HCT116 (cell line): ENCODE data around the gene GSTO1.

Source experiments
- CBX3 ChIP-seq: IDR thresholded peaks from 2 replicates; pipeline ENCODE4 v1.6.1; 2012; ENCODE audit warnings: low read depth
- CEBPB ChIP-seq: IDR thresholded peaks from 2 replicates; pipeline ENCODE4 v1.6.1; 2012; ENCODE audit warnings: low read depth
- CTCF ChIP-seq, 3 experiments: fragments of 200-600 bp in 1 of 3; sonication (generic) in 1 of 3; IDR thresholded peaks in 2 of 3; conservative IDR thresholded peaks in 1 of 3; 2 replicates each; pipeline ENCODE4 v1.5.1; 2012 to 2017; ENCODE audit warnings: low read depth in 2 of 3, low read length in 2 of 3, antibody characterized with exemption in 1 of 3, borderline replicate concordance in 1 of 3, control low read depth in 1 of 3, mild to moderate bottlenecking in 1 of 3, mixed read lengths in 1 of 3, mixed run types in 1 of 3, moderate library complexity in 1 of 3; ENCODE audit not compliant: insufficient read depth in 1 of 3
- EZH2 ChIP-seq: fragments of 200-600 bp; sonication (generic); IDR thresholded peaks from 2 replicates; pipeline ENCODE4 v1.6.1; 2017; ENCODE audit warnings: antibody characterized with exemption, mixed run types
- EZH2phosphoT487 ChIP-seq: fragments of 200-600 bp; IDR thresholded peaks from 2 replicates; pipeline ENCODE4 v1.6.1; 2018; ENCODE audit warnings: antibody characterized with exemption, borderline replicate concordance
- JUND ChIP-seq: IDR thresholded peaks from 2 replicates; pipeline ENCODE4 v1.6.1; 2012
- MAX ChIP-seq: IDR thresholded peaks from 2 replicates; pipeline ENCODE4 v1.6.1; 2012
- POLR2A ChIP-seq: IDR thresholded peaks from 2 replicates; pipeline ENCODE4 v1.7.0; 2011; ENCODE audit warnings: borderline replicate concordance; ENCODE audit not compliant: insufficient read depth, insufficient read length; ENCODE audit errors: extremely low read depth
- POLR2AphosphoS5 ChIP-seq: IDR thresholded peaks from 2 replicates; pipeline ENCODE4 v1.6.1; 2011; ENCODE audit warnings: mild to moderate bottlenecking, low read depth, low read length, moderate library complexity
- RAD21 ChIP-seq: IDR thresholded peaks from 2 replicates; pipeline ENCODE4 v1.6.1; 2012; ENCODE audit warnings: low read depth, mild to moderate bottlenecking
- SP1 ChIP-seq: IDR thresholded peaks from 2 replicates; pipeline ENCODE4 v1.6.1; 2012; ENCODE audit warnings: low read depth
- TCF7L2 ChIP-seq: IDR thresholded peaks from 2 replicates; pipeline ENCODE4 v1.7.0; 2011; ENCODE audit warnings: borderline replicate concordance, inconsistent platforms; ENCODE audit not compliant: insufficient read depth, insufficient read length; ENCODE audit errors: extremely low read depth
- ZFX ChIP-seq: fragments of 450-650 bp; IDR thresholded peaks from 2 replicates; pipeline ENCODE4 v1.6.1; 2017
- ZNF274 ChIP-seq: fragments of 200-500 bp; sonication (Bioruptor generic); IDR thresholded peaks from 2 replicates; pipeline ENCODE4 v1.6.1; 2014; ENCODE audit warnings: mild to moderate bottlenecking, low read depth, low read length, inconsistent platforms

DNA sequence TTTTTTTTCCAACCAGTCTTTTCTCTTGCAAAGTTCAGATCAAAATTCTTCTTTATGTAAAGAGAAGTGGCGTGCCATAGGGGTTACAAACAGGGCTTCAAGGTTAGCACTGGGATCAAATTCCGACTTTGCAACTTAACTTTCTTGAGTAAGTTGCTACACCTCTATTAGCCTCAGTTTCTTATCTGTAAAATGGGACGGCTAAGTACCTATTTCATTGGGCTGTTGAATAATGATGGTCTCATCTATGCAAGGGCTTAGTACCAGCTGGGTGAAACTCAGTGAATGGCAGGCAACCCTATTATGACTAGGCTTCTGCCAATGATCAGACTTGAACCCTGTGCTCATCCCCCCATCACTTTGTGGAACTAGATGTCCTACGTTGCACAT lies 49.7 kb downstream of the GSTO1 start:
- TF ChIP-seq ZNF274, result no peak
- no peak for TF ChIP-seq EZH2phosphoT487
- TF ChIP-seq CEBPB, result no peak
- TF ChIP-seq CTCF (IDR thresholded peaks at IDR 0.05 in 2 of 3, conservative IDR thresholded peaks at IDR 0.05 in 1 of 3; ENCODE audit: borderline replicate concordance in 1 of 3, insufficient read depth in 1 of 3, low read depth in 2 of 3, low read length in 2 of 3), result no peak
- no peak for TF ChIP-seq CBX3
- no peak for TF ChIP-seq POLR2AphosphoS5
- TF ChIP-seq JUND, result no peak
- TF ChIP-seq POLR2A, result no peak
- TF ChIP-seq RAD21, result no peak
- no peak for TF ChIP-seq EZH2
- TF ChIP-seq ZFX, result no peak
- no peak for TF ChIP-seq TCF7L2
- no peak for TF ChIP-seq MAX
- TF ChIP-seq SP1, result no peak
